Stomach smooth muscle (tissue), 2 donors: ENCODE results near the gene NBPF3.
"Not testable (repeated sequence)": the region's sequence is repeated elsewhere in the genome, so short reads cannot be mapped to it uniquely, and the experiment has no call there.

ENCODE experiments used
- H3K27ac ChIP-seq: one replicate; pipeline ENCODE4 v1.7.0; 2013; ENCODE audit warnings: mild to moderate bottlenecking, low read length, inconsistent platforms
- H3K27me3 ChIP-seq, 2 donors: one replicate each; pipeline ENCODE4 v1.7.0; 2013; ENCODE audit warnings: low read length in 2 of 2; ENCODE audit not compliant: insufficient read depth in 2 of 2, control insufficient read depth in 1 of 2
- H3K36me3 ChIP-seq, 2 donors: one replicate each; pipeline ENCODE4 v1.7.0; 2013; ENCODE audit warnings: low read length in 2 of 2; ENCODE audit not compliant: control insufficient read depth in 2 of 2, insufficient read depth in 2 of 2
- H3K4me1 ChIP-seq: one replicate; pipeline ENCODE4 v1.7.0; 2013; ENCODE audit warnings: low read length; ENCODE audit not compliant: control insufficient read depth, insufficient read depth
- H3K4me3 ChIP-seq, 2 donors: one replicate each; pipeline ENCODE4 v1.7.0; 2013; ENCODE audit warnings: low read length in 2 of 2
- H3K9ac ChIP-seq, 2 donors: one replicate each; pipeline ENCODE4 v1.7.0; 2013; ENCODE audit warnings: low read length in 2 of 2, mild to moderate bottlenecking in 1 of 2
- H3K9me3 ChIP-seq, 2 donors: one replicate each; pipeline ENCODE4 v1.7.0; 2013; ENCODE audit warnings: low read length in 2 of 2; ENCODE audit not compliant: control insufficient read depth in 2 of 2
- donor health status: healthy.
- donor health status: Pancreatic carcinoma.

NBPF3 gene

DNA sequence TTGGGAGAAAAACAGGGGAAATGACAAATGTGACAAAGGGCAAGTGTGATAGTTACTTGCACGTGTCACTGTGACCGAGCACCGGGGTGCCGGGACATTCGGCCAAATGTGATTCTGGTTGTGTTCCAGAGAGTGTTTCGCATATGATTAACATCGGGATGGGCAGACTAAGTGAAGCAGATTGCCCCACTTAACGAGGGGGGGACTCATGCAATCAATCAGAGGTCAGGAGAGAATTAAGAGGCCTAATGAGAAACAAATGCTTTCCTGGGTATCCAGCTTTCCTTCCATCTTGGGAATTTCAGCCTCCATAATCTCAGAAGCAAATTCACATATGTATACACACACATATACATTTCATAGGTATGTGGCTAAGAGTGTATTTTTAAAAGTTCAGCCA is 18.6 kb upstream of the NBPF3 start:
- H3K9ac ChIP-seq, H3K27ac ChIP-seq, H3K4me1 ChIP-seq, H3K27me3 ChIP-seq, H3K36me3 ChIP-seq, H3K9me3 ChIP-seq, H3K4me3 ChIP-seq: not testable (repeated sequence)

DNA sequence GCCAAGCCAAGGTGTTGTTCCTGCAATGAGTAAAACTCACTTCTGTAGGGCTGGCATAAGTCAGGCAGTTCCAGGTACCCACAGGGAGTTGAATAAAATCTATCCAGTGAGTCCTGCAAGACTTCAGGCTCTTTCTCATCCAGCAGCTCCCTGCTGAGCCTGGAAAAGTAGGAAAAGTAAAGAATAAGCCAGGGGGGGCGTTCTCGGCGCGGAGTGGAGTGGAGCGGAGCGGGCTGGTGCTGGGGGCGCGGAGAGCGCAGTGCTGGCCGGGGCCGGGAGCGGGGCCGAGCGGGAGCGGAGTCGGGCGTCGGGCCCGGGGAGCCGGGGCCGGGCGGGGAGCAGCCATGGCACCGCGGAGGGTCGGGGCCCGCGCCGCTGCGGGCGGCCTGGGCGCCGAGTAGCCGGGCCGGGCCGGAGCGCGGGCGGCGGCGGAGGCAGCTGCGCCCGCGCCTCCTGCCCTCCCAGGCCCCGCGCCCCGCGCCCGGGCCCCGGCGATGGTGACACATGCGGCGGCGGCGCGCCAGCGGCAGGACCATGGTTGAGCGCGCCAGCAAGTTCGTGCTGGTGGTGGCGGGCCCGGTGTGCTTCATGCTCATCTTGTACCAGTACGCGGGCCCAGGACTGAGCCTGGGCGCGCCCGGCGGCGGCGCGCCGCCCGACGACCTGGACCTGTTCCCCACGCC is 12.0 kb upstream of the NBPF3 start:
- H3K4me1 ChIP-seq, H3K9ac ChIP-seq, H3K27me3 ChIP-seq, H3K9me3 ChIP-seq, H3K36me3 ChIP-seq, H3K4me3 ChIP-seq, H3K27ac ChIP-seq: not testable (repeated sequence)

GRCh38 chr1:21428481-21429073 is 11.4 kb upstream of the NBPF3 start:
- not testable (repeated sequence) for H3K27ac ChIP-seq, H3K27me3 ChIP-seq, H3K9me3 ChIP-seq, H3K9ac ChIP-seq, H3K4me1 ChIP-seq, H3K4me3 ChIP-seq, H3K36me3 ChIP-seq

GRCh38 chr1:21429210-21429609 is 10.7 kb upstream of the NBPF3 start:
- H3K4me3 ChIP-seq, H3K9ac ChIP-seq, H3K36me3 ChIP-seq, H3K27ac ChIP-seq, H3K9me3 ChIP-seq, H3K27me3 ChIP-seq, H3K4me1 ChIP-seq: not testable (repeated sequence)

GRCh38 chr1:21430875-21431274 is 9.1 kb upstream of the NBPF3 start:
- not testable (repeated sequence) for H3K27ac ChIP-seq, H3K9ac ChIP-seq, H3K9me3 ChIP-seq, H3K4me1 ChIP-seq, H3K4me3 ChIP-seq, H3K36me3 ChIP-seq
- peaks cover 10% of the 10 kb centered on the region in 2 donors for H3K27me3 ChIP-seq

DNA sequence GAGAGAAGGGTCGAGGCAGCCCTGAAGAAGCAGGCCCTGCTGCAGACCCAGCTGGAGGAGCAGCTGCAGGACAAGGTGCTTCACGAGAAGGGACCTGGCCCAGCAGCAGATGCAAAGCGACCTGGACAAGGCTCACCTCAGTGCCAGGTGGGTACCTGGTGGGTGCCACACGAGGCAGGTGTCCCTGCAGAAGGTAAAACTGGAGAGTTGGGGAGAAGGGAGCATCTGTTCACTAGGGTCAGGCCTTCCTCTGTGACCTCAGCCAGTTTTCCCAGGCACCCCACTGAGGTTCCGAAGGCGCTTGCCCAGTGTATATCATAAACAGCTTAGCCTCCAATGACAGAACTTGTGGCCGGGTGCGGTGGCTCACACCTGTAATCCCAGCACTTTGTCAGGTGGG is 5.5 kb upstream of the NBPF3 start:
- Histone ChIP-seq H3K27me3 (peaks cover 9 to 14% of the 10 kb centered on the region in 2 donors), H3K4me3 (no peak overlapping the region), H3K27ac (no peak overlapping the region), H3K36me3 (no peaks in the 10 kb centered on the region), H3K4me1 (no peaks in the 10 kb centered on the region), H3K9ac (no peak overlapping the region), H3K9me3 (no peaks in the 10 kb centered on the region)

DNA sequence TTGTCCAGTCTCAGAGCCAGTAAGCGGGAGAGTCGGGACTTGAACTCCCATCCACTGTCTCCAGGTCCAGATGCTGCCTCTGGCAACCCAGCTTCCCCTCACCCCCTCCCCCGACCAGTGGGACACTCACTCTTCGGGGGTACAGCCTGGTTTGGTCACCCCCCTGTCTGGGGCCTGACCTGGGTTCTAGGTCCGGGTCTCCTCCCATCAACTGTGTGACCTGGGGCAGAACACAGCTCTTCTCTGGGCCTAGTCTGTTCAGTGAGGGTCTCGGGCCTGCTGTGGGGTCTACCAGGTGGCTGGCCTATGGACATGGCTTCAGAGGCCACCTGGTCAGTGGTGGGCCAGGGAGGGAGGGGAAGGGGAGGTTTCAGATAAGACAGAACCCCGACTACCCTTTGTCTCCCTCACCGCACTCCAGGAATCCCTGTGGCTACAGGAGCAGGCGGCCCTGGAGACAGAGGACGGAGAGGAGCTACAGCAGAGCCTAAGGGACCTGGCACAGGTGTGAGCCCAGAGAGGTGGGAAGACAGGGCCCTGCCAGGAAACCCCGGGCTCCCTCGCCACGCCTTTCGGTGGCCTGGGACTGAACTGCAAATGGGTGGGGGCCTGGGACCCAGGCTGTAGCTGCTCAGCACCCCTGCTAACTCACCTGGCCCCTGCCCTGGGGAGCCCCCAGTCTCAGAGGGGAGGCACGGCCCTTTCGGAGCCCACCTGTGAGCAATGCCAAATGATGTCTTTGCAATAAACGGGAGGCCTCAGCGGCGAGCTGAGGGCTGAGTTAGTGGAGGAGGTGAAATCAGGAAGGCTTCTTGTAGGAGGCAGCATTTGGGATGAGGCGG is 4.1 kb upstream of the NBPF3 start:
- peaks cover 4% of the 10 kb centered on the region for H3K4me1 ChIP-seq
- H3K4me3 ChIP-seq = peak overlapping the region in 1 of 2 donors; percentile 57
- peaks cover 9 to 14% of the 10 kb centered on the region in 2 donors for H3K27me3 ChIP-seq
- no peak overlapping the region for H3K27ac ChIP-seq
- no peak overlapping the region for H3K9ac ChIP-seq
- H3K9me3 ChIP-seq = no peaks in the 10 kb centered on the region
- no peaks in the 10 kb centered on the region for H3K36me3 ChIP-seq

DNA sequence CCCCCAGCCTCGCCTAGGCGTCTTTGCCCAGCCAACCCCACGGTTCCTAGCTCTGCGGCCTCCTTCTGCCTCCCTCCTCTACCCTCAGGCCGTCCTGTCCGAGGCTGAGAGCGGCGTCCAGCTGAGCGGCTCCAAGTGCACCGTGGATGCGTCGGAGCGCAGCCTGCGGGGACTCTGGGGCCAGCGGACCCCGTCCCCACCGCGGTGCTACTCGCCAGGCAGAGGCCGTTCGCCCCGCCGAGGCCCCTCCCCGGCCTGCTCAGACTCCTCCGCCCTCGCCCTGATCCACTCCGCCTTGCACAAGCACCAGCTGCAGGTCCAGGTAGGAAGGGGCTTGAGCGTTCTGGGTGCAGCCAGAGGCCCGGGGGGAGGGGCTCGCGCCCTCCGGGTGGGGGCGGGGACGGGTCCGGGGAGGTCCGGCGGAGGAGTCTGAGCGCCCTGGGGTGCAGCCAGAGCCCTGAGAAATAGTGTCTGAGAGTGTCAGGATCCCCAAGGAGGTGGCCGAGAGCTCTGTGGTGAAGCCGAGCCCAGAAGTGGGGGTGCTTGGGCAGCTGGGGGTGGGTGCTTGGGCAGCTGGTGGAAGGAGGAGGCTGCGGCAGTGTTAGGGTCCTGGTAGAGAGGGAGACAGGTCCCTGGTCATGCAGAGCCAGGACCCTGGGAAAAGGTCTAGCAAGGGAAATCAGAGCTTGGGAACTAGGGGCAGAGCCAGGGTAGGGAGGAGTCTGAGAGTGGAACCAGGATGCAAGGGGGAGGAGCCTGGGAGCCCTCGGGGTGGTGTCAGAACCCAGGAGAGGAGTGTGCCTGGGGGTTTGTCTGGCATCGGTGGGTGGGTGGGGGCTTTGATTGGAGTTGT is 3.2 kb upstream of the NBPF3 start:
- Histone ChIP-seq H3K4me1 (peaks cover 4% of the 10 kb centered on the region), H3K4me3 (peak overlapping the region in 1 of 2 donors; percentile 57), H3K9me3 (no peaks in the 10 kb centered on the region), H3K9ac (no peak overlapping the region), H3K27ac (no peak overlapping the region), H3K27me3 (peaks cover 9 to 14% of the 10 kb centered on the region in 2 donors), H3K36me3 (no peaks in the 10 kb centered on the region)

GRCh38 chr1:21437341-21437640 is 2.6 kb upstream of the NBPF3 start:
- H3K9me3 ChIP-seq = no peaks in the 10 kb centered on the region
- no peak overlapping the region for H3K27ac ChIP-seq
- H3K4me3 ChIP-seq = peak overlapping the region in 1 of 2 donors; percentile 40
- peaks cover 4% of the 10 kb centered on the region for H3K4me1 ChIP-seq
- no peaks in the 10 kb centered on the region for H3K36me3 ChIP-seq
- no peak overlapping the region for H3K9ac ChIP-seq
- H3K27me3 ChIP-seq = peaks cover 9 to 14% of the 10 kb centered on the region in 2 donors

- H3K4me3 ChIP-seq, H3K9me3 ChIP-seq, H3K9ac ChIP-seq, H3K36me3 ChIP-seq, H3K27ac ChIP-seq, H3K4me1 ChIP-seq: not testable (repeated sequence)
- H3K27me3 ChIP-seq = peaks cover 9 to 14% of the 10 kb centered on the region in 2 donors
Measured at GRCh38 chr1:21438646-21439312, 1.2 kb upstream of the NBPF3 start.
